ENCODE data around the gene AP1AR.

The AP1AR gene

GRCh38 chr4:112257098-112257497, 25.5 kb downstream of the AP1AR start:
- no peaks in the 10 kb centered on the region for H4K20me1 ChIP-seq (ENCODE audit: low read depth, low read length)

GRCh38 chr4:112266823-112267222, 35.2 kb downstream of the AP1AR start:
- H3K79me2 ChIP-seq (ENCODE audit: insufficient read depth, low read length) = no peaks in the 10 kb centered on the region
- no peaks in the 10 kb centered on the region for H3K9me3 ChIP-seq (ENCODE audit: insufficient read depth, low read length)
- peaks cover 6% of the 10 kb centered on the region; the same call in 1 of the 2 replicates for H3F3A ChIP-seq (ENCODE audit: insufficient read depth)
- TF ChIP-seq CTCF (IDR thresholded peaks at IDR 0.05; ENCODE audit: insufficient read depth, low read length, poor library complexity, severe bottlenecking) (no peak), EZH2phosphoT487 (conservative IDR thresholded peaks at IDR 0.05; ENCODE audit: low read length) (no peak)
- no peak overlapping the region for H3K9ac ChIP-seq (ENCODE audit: low read length)
- H4K20me1 ChIP-seq (ENCODE audit: low read depth, low read length) = no peaks in the 10 kb centered on the region
- no peaks in the 10 kb centered on the region for H3K9me2 ChIP-seq (replicated peaks; ENCODE audit: insufficient read depth, low read length)
- H3K27me3 ChIP-seq (ENCODE audit: low read length) = no peaks in the 10 kb centered on the region
- H3K27ac ChIP-seq (ENCODE audit: low read depth, low read length) = no peak overlapping the region
- H3K4me2 ChIP-seq (ENCODE audit: low read depth, low read length, poor library complexity, severe bottlenecking) = no peak overlapping the region
- no peaks in the 10 kb centered on the region for H3K36me3 ChIP-seq (ENCODE audit: low read length)
- H2AFZ ChIP-seq (ENCODE audit: low read depth, low read length, severe bottlenecking) = no peak overlapping the region
- no peak overlapping the region for H3K4me3 ChIP-seq (ENCODE audit: insufficient read depth, low read length, poor library complexity, severe bottlenecking)

More at GRCh38 chr4:112257098-112257497, 25.5 kb downstream of the AP1AR start:
- Histone ChIP-seq H3F3A (ENCODE audit: insufficient read depth) (no peaks in the 10 kb centered on the region), H3K4me3 (ENCODE audit: insufficient read depth, low read length, poor library complexity, severe bottlenecking) (no peak overlapping the region), H3K36me3 (ENCODE audit: low read length) (no peaks in the 10 kb centered on the region), H3K9me2 (replicated peaks; ENCODE audit: insufficient read depth, low read length) (no peaks in the 10 kb centered on the region), H2AFZ (ENCODE audit: low read depth, low read length, severe bottlenecking) (no peak overlapping the region), H3K27me3 (ENCODE audit: low read length) (no peaks in the 10 kb centered on the region), H3K4me2 (ENCODE audit: low read depth, low read length, poor library complexity, severe bottlenecking) (no peak overlapping the region), H3K9me3 (ENCODE audit: insufficient read depth, low read length) (no peaks in the 10 kb centered on the region), H3K9ac (ENCODE audit: low read length) (no peak overlapping the region), H3K79me2 (ENCODE audit: insufficient read depth, low read length) (no peaks in the 10 kb centered on the region), H3K27ac (ENCODE audit: low read depth, low read length) (no peak overlapping the region)
- TF ChIP-seq EZH2phosphoT487 (conservative IDR thresholded peaks at IDR 0.05; ENCODE audit: low read length) (no peak), CTCF (IDR thresholded peaks at IDR 0.05; ENCODE audit: insufficient read depth, low read length, poor library complexity, severe bottlenecking) (no peak)

- H3K9me3 ChIP-seq (ENCODE audit: insufficient read depth, low read length) = no peaks in the 10 kb centered on the region
- H3K36me3 ChIP-seq (ENCODE audit: low read length) = 0 out of 2 replicates have a peak, but pooled peaks cover under 1% of the 10 kb centered on the region
- H3K9ac ChIP-seq (ENCODE audit: low read length) = no peak overlapping the region
- H4K20me1 ChIP-seq (ENCODE audit: low read depth, low read length) = no peaks in the 10 kb centered on the region
- no peak overlapping the region for H3K4me3 ChIP-seq (ENCODE audit: insufficient read depth, low read length, poor library complexity, severe bottlenecking)
- H3K9me2 ChIP-seq (replicated peaks; ENCODE audit: insufficient read depth, low read length) = no peaks in the 10 kb centered on the region
- no peak overlapping the region for H3K4me2 ChIP-seq (ENCODE audit: low read depth, low read length, poor library complexity, severe bottlenecking)
- H3K27me3 ChIP-seq (ENCODE audit: low read length) = no peaks in the 10 kb centered on the region
- H3F3A ChIP-seq (ENCODE audit: insufficient read depth) = peaks cover 8% of the 10 kb centered on the region; the same call in 1 of the 2 replicates
- H2AFZ ChIP-seq (ENCODE audit: low read depth, low read length, severe bottlenecking) = no peak overlapping the region
- H3K79me2 ChIP-seq (ENCODE audit: insufficient read depth, low read length) = no peaks in the 10 kb centered on the region
- H3K27ac ChIP-seq (ENCODE audit: low read depth, low read length) = no peak overlapping the region
- TF ChIP-seq EZH2phosphoT487 (conservative IDR thresholded peaks at IDR 0.05; ENCODE audit: low read length) = no peak
- TF ChIP-seq CTCF (IDR thresholded peaks at IDR 0.05; ENCODE audit: insufficient read depth, low read length, poor library complexity, severe bottlenecking) = no peak
Observed at GRCh38 chr4:112270051-112270450, 38.5 kb downstream of the AP1AR start.

Measured in SU-DHL-6 (cell line).